Testis (tissue), 2 donors: ENCODE results near the gene OXCT1.

Experiments
- POLR2A ChIP-seq: fragments of 450-650 bp; IDR thresholded peaks from one replicate; pipeline ENCODE4 v1.6.1; 2017; ENCODE audit warnings: antibody characterized with exemption, mild to moderate bottlenecking, moderate library complexity
- TF ChIP-seq, protein P1 (sequence below), 3 experiments: fragments of 450-650 bp in 2 of 3; fragments of 200-600 bp in 1 of 3; sonication (generic) in 1 of 3; IDR thresholded peaks; one replicate each; pipeline ENCODE4 v1.5.1; 2016 to 2019; ENCODE audit warnings: antibody characterized with exemption in 3 of 3, mild to moderate bottlenecking in 2 of 3, moderate library complexity in 1 of 3

DNA sequence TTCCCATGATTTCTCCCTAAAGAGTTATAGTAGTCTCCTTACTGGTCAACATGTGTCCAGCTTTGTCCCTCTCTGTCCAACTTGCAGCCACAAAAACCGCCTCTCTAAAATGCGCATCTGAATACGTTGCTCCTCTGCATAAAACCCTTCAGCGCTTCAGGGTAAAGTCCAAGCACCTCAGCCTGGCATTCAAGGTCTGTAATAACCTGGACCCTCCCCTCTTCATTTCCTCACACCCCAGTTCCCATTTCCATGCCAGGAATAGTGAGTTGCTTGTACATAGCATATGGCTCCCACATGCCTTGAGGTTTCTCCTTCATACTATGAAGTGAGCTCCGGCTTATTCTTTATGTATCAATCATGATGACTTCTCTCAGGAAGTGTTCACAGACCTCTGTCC lies 101.5 kb downstream of the OXCT1 start:
- TF ChIP-seq, protein P1, sequence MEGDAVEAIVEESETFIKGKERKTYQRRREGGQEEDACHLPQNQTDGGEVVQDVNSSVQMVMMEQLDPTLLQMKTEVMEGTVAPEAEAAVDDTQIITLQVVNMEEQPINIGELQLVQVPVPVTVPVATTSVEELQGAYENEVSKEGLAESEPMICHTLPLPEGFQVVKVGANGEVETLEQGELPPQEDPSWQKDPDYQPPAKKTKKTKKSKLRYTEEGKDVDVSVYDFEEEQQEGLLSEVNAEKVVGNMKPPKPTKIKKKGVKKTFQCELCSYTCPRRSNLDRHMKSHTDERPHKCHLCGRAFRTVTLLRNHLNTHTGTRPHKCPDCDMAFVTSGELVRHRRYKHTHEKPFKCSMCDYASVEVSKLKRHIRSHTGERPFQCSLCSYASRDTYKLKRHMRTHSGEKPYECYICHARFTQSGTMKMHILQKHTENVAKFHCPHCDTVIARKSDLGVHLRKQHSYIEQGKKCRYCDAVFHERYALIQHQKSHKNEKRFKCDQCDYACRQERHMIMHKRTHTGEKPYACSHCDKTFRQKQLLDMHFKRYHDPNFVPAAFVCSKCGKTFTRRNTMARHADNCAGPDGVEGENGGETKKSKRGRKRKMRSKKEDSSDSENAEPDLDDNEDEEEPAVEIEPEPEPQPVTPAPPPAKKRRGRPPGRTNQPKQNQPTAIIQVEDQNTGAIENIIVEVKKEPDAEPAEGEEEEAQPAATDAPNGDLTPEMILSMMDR (IDR thresholded peaks at IDR 0.05) = no peak
- TF ChIP-seq POLR2A = no peak
